Stomach (tissue), 9 donors: Measurements from ENCODE around the gene SMYD5. TPM values are rescaled to one million over a fixed set of nuclear protein-coding genes. Genes with fewer than 3 reads are reported as not detected.
A peak's percentile ranks its signal among the peaks of the same experiment; 100 is the strongest.

Source experiments
- DNase-seq, 2 donors: peaks; one replicate each; pipeline versions ENCODE4 v3.0.0 to v3.0.0-alpha.2; 2013 to 2019
- H3K27ac ChIP-seq, 5 donors: fragments of 200-600 bp in 4 of 5; sonication (generic) in 4 of 5; one replicate each; pipeline ENCODE4 v1.5.1; 2013 to 2019; ENCODE audit warnings: mild to moderate bottlenecking in 1 of 5, moderate library complexity in 1 of 5
- H3K27me3 ChIP-seq, 3 donors: fragments of 200-600 bp; sonication (generic); one replicate each; pipeline ENCODE4 v1.5.1; 2017 to 2019; ENCODE audit warnings: mixed run types in 1 of 3
- H3K36me3 ChIP-seq, 4 donors: fragments of 200-600 bp; sonication (generic); 1 replicate in 3 of 4; 2 replicates in 1 of 4; pipeline ENCODE4 v1.5.1; 2016 to 2019
- H3K4me1 ChIP-seq, 4 donors: fragments of 200-600 bp; sonication (generic); one replicate each; pipeline ENCODE4 v1.5.1; 2016 to 2019
- H3K4me3 ChIP-seq, 4 donors: fragments of 200-600 bp; sonication (generic) in 3 of 4; one replicate each; pipeline ENCODE4 v1.5.1; 2016 to 2019; ENCODE audit warnings: mild to moderate bottlenecking in 1 of 4
- H3K9me3 ChIP-seq, 4 donors: fragments of 200-600 bp; sonication (generic); one replicate each; pipeline ENCODE4 v1.5.1; 2016 to 2019
- EP300 ChIP-seq: sonication (generic); formaldehyde crosslinking; IDR thresholded peaks from one replicate; pipeline ENCODE4 v1.6.1; 2017; ENCODE audit warnings: antibody characterized with exemption
- POLR2A ChIP-seq, 4 donors: fragments of 450-650 bp; IDR thresholded peaks; one replicate each; pipeline ENCODE4 v1.6.1; 2016; ENCODE audit warnings: antibody characterized with exemption in 4 of 4, control low read depth in 2 of 4, mild to moderate bottlenecking in 1 of 4, moderate library complexity in 1 of 4
- POLR2AphosphoS5 ChIP-seq, 3 donors: sonication (generic); formaldehyde crosslinking; IDR thresholded peaks; one replicate each; pipeline ENCODE4 v1.6.1; 2016; ENCODE audit warnings: antibody characterized with exemption in 3 of 3
- WGBS, 5 donors: extraction: QIAGEN DNeasy Blood & Tissue Kit in 3 of 5; methylation state at CpG; one replicate each; pipeline versions ENCODE4 v1.1.5 to v1.1.7; 2013 to 2018; 5-methylcytosine and 5-hydroxymethylcytosine counted together
- intact Hi-C: fragments of 100-400 bp; cut with DNase I; formaldehyde crosslinking; loops from one replicate; pipeline ENCODE4 v1.15.1; 2023; ENCODE audit warnings: low total_unique reads
- polyA plus RNA-seq, 3 donors: library from polyadenylated mRNA; stranded (reverse); fragments of 200-250 nt; gene quantifications; one replicate each; pipeline ENCODE4 v1.2.3, GENCODE V29; 2013
- total RNA-seq, 5 donors: library from RNA; depleted of rRNA; stranded (reverse); fragments of >200 nt; gene quantifications; one replicate each; pipeline versions ENCODE4 v1.1.0 to v1.2.3, GENCODE V29; 2014 to 2016
- TF ChIP-seq, protein P1 (sequence below), 7 experiments: fragments of 450-650 bp in 4 of 7; fragments of 200-600 bp in 3 of 7; sonication (generic) in 3 of 7; IDR thresholded peaks; one replicate each; pipeline ENCODE4 v1.5.1; 2016 to 2019; ENCODE audit warnings: antibody characterized with exemption in 7 of 7, control low read depth in 2 of 7, mild to moderate bottlenecking in 1 of 7
- donor health status: healthy with polysubstance abuse.
- donor health status: Bipolar disorder and iron deficiency.
- donor health status: healthy.

Gene SMYD5
- total and polyA plus RNA-seq, 8 donors = 3.5 to 136 (median 12.9) TPM

GRCh38 chr2:73233932-73234832 is 20.1 kb downstream of the SMYD5 start, which contains the start of gene CCT7:
Gene CCT7, plus strand, starts transcription at chr2:73234308. Its CDS starts 71 bp downstream, at chr2:73234379.
- Histone ChIP-seq H3K9me3 (no peaks in the 10 kb centered on the region), H3K36me3 (peaks cover 8 to 26% (median 17%) of the 10 kb centered on the region in 4 donors), H3K4me1 (peaks cover 20 to 57% (median 47%) of the 10 kb centered on the region in 4 donors), H3K4me3 (peak within 1 kb of the TSS; percentile 81 to 85 (median 82)), H3K27me3 (no peaks in the 10 kb centered on the region), H3K27ac (peak within 1 kb of the TSS; percentile 71 to 96 (median 92))
- peak; percentile 86 to 97 for DNase-seq
- WGBS, 5 donors = 0 to 1% (median 0%) methylated on average over 18 to 69 of the region's 69 CpGs
- TF ChIP-seq POLR2A (IDR thresholded peaks at IDR 0.05) (peak in 2 of 4 donors; percentile 10 to 37), POLR2AphosphoS5 (IDR thresholded peaks at IDR 0.05) (peak; percentile 77 to 94 (median 87)), EP300 (no peak)
- TF ChIP-seq, protein P1, sequence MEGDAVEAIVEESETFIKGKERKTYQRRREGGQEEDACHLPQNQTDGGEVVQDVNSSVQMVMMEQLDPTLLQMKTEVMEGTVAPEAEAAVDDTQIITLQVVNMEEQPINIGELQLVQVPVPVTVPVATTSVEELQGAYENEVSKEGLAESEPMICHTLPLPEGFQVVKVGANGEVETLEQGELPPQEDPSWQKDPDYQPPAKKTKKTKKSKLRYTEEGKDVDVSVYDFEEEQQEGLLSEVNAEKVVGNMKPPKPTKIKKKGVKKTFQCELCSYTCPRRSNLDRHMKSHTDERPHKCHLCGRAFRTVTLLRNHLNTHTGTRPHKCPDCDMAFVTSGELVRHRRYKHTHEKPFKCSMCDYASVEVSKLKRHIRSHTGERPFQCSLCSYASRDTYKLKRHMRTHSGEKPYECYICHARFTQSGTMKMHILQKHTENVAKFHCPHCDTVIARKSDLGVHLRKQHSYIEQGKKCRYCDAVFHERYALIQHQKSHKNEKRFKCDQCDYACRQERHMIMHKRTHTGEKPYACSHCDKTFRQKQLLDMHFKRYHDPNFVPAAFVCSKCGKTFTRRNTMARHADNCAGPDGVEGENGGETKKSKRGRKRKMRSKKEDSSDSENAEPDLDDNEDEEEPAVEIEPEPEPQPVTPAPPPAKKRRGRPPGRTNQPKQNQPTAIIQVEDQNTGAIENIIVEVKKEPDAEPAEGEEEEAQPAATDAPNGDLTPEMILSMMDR (IDR thresholded peaks at IDR 0.05) = no peak
- intact Hi-C loops = no loop called here

- intact Hi-C loops = no loop called here
Measured at GRCh38 chr2:73235315-73236028, 21.4 kb downstream of the SMYD5 start.

DNA sequence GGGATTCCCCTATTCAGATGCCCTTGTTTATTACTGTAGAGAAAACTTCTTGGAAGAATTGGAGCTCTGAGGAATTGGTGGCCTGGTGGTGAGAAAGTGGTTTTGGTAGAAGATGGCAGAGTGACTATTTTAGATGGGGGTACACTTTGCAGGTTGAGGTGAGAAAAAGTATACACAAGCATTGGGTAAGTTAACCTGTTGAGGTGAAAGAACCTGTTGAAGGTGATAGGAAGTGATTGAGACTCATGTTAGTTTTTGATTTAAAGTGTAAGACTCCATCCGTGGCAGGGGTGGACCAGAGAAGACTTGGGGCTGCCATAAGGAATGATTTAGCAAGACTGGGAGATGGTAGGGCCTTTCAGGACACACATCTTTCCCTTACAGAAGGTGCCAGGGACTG is 23.1 kb downstream of the SMYD5 start:
- TF ChIP-seq EP300 (no peak), POLR2AphosphoS5 (IDR thresholded peaks at IDR 0.05) (no peak), POLR2A (IDR thresholded peaks at IDR 0.05) (no peak)
- TF ChIP-seq, protein P1 (IDR thresholded peaks at IDR 0.05) = no peak
- H3K4me3 ChIP-seq = no peak overlapping the region
- no peak for DNase-seq
- H3K27me3 ChIP-seq = no peaks in the 10 kb centered on the region
- intact Hi-C loops = no loop called here
- H3K27ac ChIP-seq = no peak overlapping the region
- H3K4me1 ChIP-seq = peaks cover 20 to 58% (median 47%) of the 10 kb centered on the region in 4 donors
- 27 to 57% (median 44%) methylated on average over 1 of the region's 1 CpG for whole genome bisulfite sequencing, 5 donors
- H3K9me3 ChIP-seq = no peaks in the 10 kb centered on the region
- peaks cover 25 to 45% (median 37%) of the 10 kb centered on the region in 4 donors for H3K36me3 ChIP-seq

More at GRCh38 chr2:73235315-73236028, 21.4 kb downstream of the SMYD5 start:
- H3K4me3 ChIP-seq = peak overlapping the region; percentile 81 to 85 (median 82)
- H3K9me3 ChIP-seq = no peaks in the 10 kb centered on the region
- DNase-seq = no peak
- H3K4me1 ChIP-seq = peaks cover 20 to 62% (median 49%) of the 10 kb centered on the region in 4 donors
- TF ChIP-seq EP300 = no peak
- TF ChIP-seq, protein P1 (IDR thresholded peaks at IDR 0.05) = no peak
- no peak for TF ChIP-seq POLR2AphosphoS5 (IDR thresholded peaks at IDR 0.05)
- no peak for TF ChIP-seq POLR2A (IDR thresholded peaks at IDR 0.05)
- peaks cover 11 to 28% (median 21%) of the 10 kb centered on the region in 4 donors for H3K36me3 ChIP-seq
- H3K27ac ChIP-seq = peak overlapping the region in 4 of 5 donors; percentile 90 to 96 (median 94)
- no peaks in the 10 kb centered on the region for H3K27me3 ChIP-seq
- WGBS, 5 donors = 45 to 51% (median 48%) methylated on average over 11 of the region's 11 CpGs

- H3K4me3 ChIP-seq = no peak overlapping the region
- DNase-seq = no peak
- peaks cover 16 to 51% (median 39%) of the 10 kb centered on the region in 4 donors for H3K4me1 ChIP-seq
- H3K27ac ChIP-seq = no peak overlapping the region
- intact Hi-C loops = no loop called here
- H3K9me3 ChIP-seq = no peaks in the 10 kb centered on the region
- H3K36me3 ChIP-seq = peaks cover 31 to 55% (median 47%) of the 10 kb centered on the region in 4 donors
- H3K27me3 ChIP-seq = no peaks in the 10 kb centered on the region
- 67 to 79% (median 74%) methylated on average over 3 of the region's 3 CpGs for WGBS, 5 donors
- no peak for TF ChIP-seq EP300
- no peak for TF ChIP-seq POLR2A (IDR thresholded peaks at IDR 0.05)
- no peak for TF ChIP-seq POLR2AphosphoS5 (IDR thresholded peaks at IDR 0.05)
- TF ChIP-seq, protein P1 (IDR thresholded peaks at IDR 0.05) = no peak
Measured at GRCh38 chr2:73238149-73238548, 24.1 kb downstream of the SMYD5 start.
